ENCODE results near the gene UGGT1. TPM values are rescaled to one million over a fixed set of nuclear protein-coding genes. Genes with fewer than 3 reads are reported as not detected.

Gene UGGT1
- total and polyA plus RNA-seq, 2 donors (not counting 3 experiments of a cell fraction or from before 2014, with no cell fraction given): 27.6 to 83.2 TPM

GRCh38 chr2:128076461-128077106 is 14.4 kb upstream of the UGGT1 start:
- TF ChIP-seq FOS (IDR thresholded peaks at IDR 0.05; ENCODE audit: borderline replicate concordance, insufficient read depth, low read length): no peak
- TF ChIP-seq MAX (IDR thresholded peaks at IDR 0.05; ENCODE audit: insufficient read depth, insufficient read length): no peak
- no peak for TF ChIP-seq MYC (IDR thresholded peaks at IDR 0.05; ENCODE audit: low read depth, low read length)
- TF ChIP-seq CTCF (IDR thresholded peaks at IDR 0.05; ENCODE audit: extremely low read depth in 1 of 2, insufficient read depth in 1 of 2, low read depth in 1 of 2, low read length in 2 of 2): no peak
- TF ChIP-seq JUN (IDR thresholded peaks at IDR 0.05; ENCODE audit: borderline replicate concordance, insufficient read depth, insufficient read length, low read depth): no peak
- no peak for TF ChIP-seq POLR2A (IDR thresholded peaks at IDR 0.05; ENCODE audit: low read depth, low read length)
- no peak for TF ChIP-seq GATA2 (IDR thresholded peaks at IDR 0.05; ENCODE audit: insufficient read depth, insufficient read length, low read depth, low read length)
- TF ChIP-seq POLR2AphosphoS5 (IDR thresholded peaks at IDR 0.05; ENCODE audit: insufficient read depth, low read depth, low read length): no peak
- no peak for TF ChIP-seq EZH2 (IDR thresholded peaks at IDR 0.05; ENCODE audit: borderline replicate concordance, low read depth, low read length, severe bottlenecking)
- CTCF ChIA-PET: no interaction called here
- FAIRE-seq: no peak
- Histone ChIP-seq H3K4me2 (ENCODE audit: insufficient read depth, low read length) (no peak overlapping the region), H4K20me1 (replicated peaks; ENCODE audit: control insufficient read depth, extremely low read depth, insufficient read depth, low read length) (no peaks in the 10 kb centered on the region), H2AFZ (ENCODE audit: low read depth, low read length) (no peak overlapping the region), H3K36me3 (ENCODE audit: control insufficient read depth in 2 of 2, extremely low read depth in 1 of 2, insufficient read depth in 2 of 2, low read length in 2 of 2) (no peaks in the 10 kb centered on the region), H3K79me2 (ENCODE audit: control insufficient read depth, insufficient read depth, low read length) (no peaks in the 10 kb centered on the region), H3K9me3 (replicated peaks; ENCODE audit: control insufficient read depth, insufficient read depth, low read length) (no peaks in the 10 kb centered on the region), H3K9ac (replicated peaks; ENCODE audit: extremely low read depth, insufficient read depth, low read length) (no peak overlapping the region), H3K9me1 (replicated peaks; ENCODE audit: control insufficient read depth, extremely low read depth, insufficient read depth, low read length) (no peaks in the 10 kb centered on the region), H3K27ac (ENCODE audit: insufficient read depth, low read depth, low read length) (no peak overlapping the region), H3K27me3 (ENCODE audit: control insufficient read depth in 2 of 2, insufficient read depth in 2 of 2, low read length in 2 of 2) (peaks cover 2% of the 10 kb centered on the region in 2 experiments), H3K4me1 (ENCODE audit: control insufficient read depth, extremely low read depth, insufficient read depth, low read length) (no peaks in the 10 kb centered on the region), H3K4me3 (replicated peaks in 1 of 3; ENCODE audit: insufficient read depth in 1 of 3, low read depth in 1 of 3, low read length in 3 of 3) (no peak overlapping the region)
- intact Hi-C loops (cut with micrococcal nuclease): no loop called here
- BruUV-seq (replicated peaks): no TSS peak
- dilution Hi-C loops (cut with MboI; ENCODE audit: extremely low pct_ligation_motif_present, low sequenced_read_pairs): no loop called here
- no peak for DNase-seq (ENCODE audit: low read depth, low spot score)
- POLR2A ChIA-PET: no interaction called here

All from endothelial cell of umbilical vein (primary cell).